OCI-LY7 (cell line): Measurements from ENCODE around the gene GRAMD2A. TPM values are rescaled to one million over a fixed set of nuclear protein-coding genes. Genes with fewer than 3 reads are reported as not detected.
A peak's percentile ranks its signal among the peaks of the same experiment; 100 is the strongest.

Experiments used
- BruUV-seq: library from RNA; stranded (reverse); fragments of 400-500 nt; replicated peaks from 2 replicates; lab custom pipeline; 2021; lab: Mats Ljungman, UMichigan
- CTCF ChIA-PET: fragments of 300-600 bp; sonication (Branson Sonifier 250); formaldehyde crosslinking; loops from one replicate; lab custom pipeline; 2022; ENCODE audit warnings: antibody characterized with exemption; ENCODE audit not compliant: unreplicated experiment; lab: Charles Lee
- POLR2A ChIA-PET: fragments of 300-600 bp; sonication (Branson Sonifier 250); formaldehyde crosslinking; loops from one replicate; lab custom pipeline; 2022; ENCODE audit warnings: antibody characterized with exemption; lab: Charles Lee
- DNase-seq: peaks from one replicate; pipeline ENCODE4 v3.0.0-alpha.2; 2015; ENCODE audit warnings: low spot score
- H2AFZ ChIP-seq: fragments of 200-600 bp; sonication (generic), shearing (Covaris generic); 2 replicates; pipeline ENCODE4 v1.6.1; 2014; ENCODE audit warnings: mild to moderate bottlenecking, antibody characterized with exemption, low read length, moderate library complexity
- H3K27ac ChIP-seq: fragments of 200-600 bp; sonication (generic); 2 replicates; pipeline ENCODE4 v1.5.1; 2014; ENCODE audit warnings: mixed run types, low read depth, mild to moderate bottlenecking, moderate library complexity, low read length, inconsistent platforms; ENCODE audit not compliant: poor library complexity, severe bottlenecking
- H3K36me3 ChIP-seq: fragments of 200-600 bp; sonication (generic); 2 replicates; pipeline ENCODE4 v1.6.1; 2014; ENCODE audit warnings: mild to moderate bottlenecking, antibody characterized with exemption, low read length, moderate library complexity, mixed read lengths; ENCODE audit not compliant: insufficient read depth
- H3K4me1 ChIP-seq: fragments of 200-600 bp; sonication (generic); 2 replicates; pipeline ENCODE4 v1.5.1; 2014; ENCODE audit warnings: mild to moderate bottlenecking, low read length; ENCODE audit not compliant: insufficient read depth, poor library complexity, severe bottlenecking
- H3K4me2 ChIP-seq: fragments of 200-600 bp; sonication (generic); 2 replicates; pipeline ENCODE4 v1.6.1; 2014; ENCODE audit warnings: mild to moderate bottlenecking, low read length
- H3K4me3 ChIP-seq: fragments of 200-600 bp; sonication (generic); 2 replicates; pipeline ENCODE4 v1.5.1; 2014; ENCODE audit warnings: mild to moderate bottlenecking, low read depth, low read length; ENCODE audit not compliant: poor library complexity, severe bottlenecking
- H3K79me2 ChIP-seq: fragments of 200-600 bp; sonication (generic); 2 replicates; pipeline ENCODE4 v1.6.1; 2016; ENCODE audit warnings: low read depth, mild to moderate bottlenecking, low read length, moderate library complexity, mixed read lengths; ENCODE audit not compliant: insufficient read depth
- H3K9me2 ChIP-seq: fragments of 200-600 bp; sonication (generic); 2 replicates; pipeline ENCODE4 v1.6.1; 2016; ENCODE audit warnings: mild to moderate bottlenecking, low read length, mixed read lengths; ENCODE audit not compliant: insufficient read depth
- H3K9me3 ChIP-seq: fragments of 200-600 bp; sonication (generic); 2 replicates; pipeline ENCODE4 v1.6.1; 2014; ENCODE audit warnings: mild to moderate bottlenecking, mixed run types, low read length, mixed read lengths
- H4K20me1 ChIP-seq: fragments of 200-600 bp; sonication (generic); 2 replicates; pipeline ENCODE4 v1.6.1; 2014; ENCODE audit warnings: mild to moderate bottlenecking, antibody characterized with exemption, low read length, moderate library complexity, mixed read lengths; ENCODE audit not compliant: insufficient read depth
- CTCF ChIP-seq: fragments of 200-600 bp; sonication (generic); conservative IDR thresholded peaks from 2 replicates; pipeline ENCODE4 v1.5.1; 2014; ENCODE audit warnings: mild to moderate bottlenecking, antibody characterized with exemption, low read length, moderate library complexity, mixed read lengths
- EZH2phosphoT487 ChIP-seq: fragments of 200-600 bp; sonication (generic); IDR thresholded peaks from 2 replicates; pipeline ENCODE4 v1.6.1; 2018; ENCODE audit warnings: low read depth, borderline replicate concordance, mild to moderate bottlenecking, mixed run types, antibody characterized with exemption, low read length, moderate library complexity, mixed read lengths
- intact Hi-C: fragments of 100-400 bp; cut with micrococcal nuclease; formaldehyde crosslinking; loops from one replicate; pipeline ENCODE4 v1.10.0; 2022; ENCODE audit not compliant: unreplicated experiment
- total RNA-seq, 2 experiments: library from RNA; depleted of rRNA in 1 of 2; stranded (reverse); fragments of >200 nt in 1 of 2; shearing (Covaris generic) in 1 of 2; gene quantifications; 2 replicates each; pipeline ENCODE4 v1.2.3, GENCODE V29; 2014 to 2022

The GRAMD2A gene
- total RNA-seq, 2 experiments from 2014 or later: not detected

GRCh38 chr15:72116731-72117485 lies 80.7 kb downstream of the GRAMD2A start:
- H3K9me2 ChIP-seq: no peaks in the 10 kb centered on the region
- CTCF ChIA-PET: interaction anchor here (0.6 to 0.9 kb wide), 2 partner anchors 13 to 134 kb away, joined by 3 to 4 read pairs; no protein-coding TSS in a partner anchor
- H4K20me1 ChIP-seq: peaks cover 16% of the 10 kb centered on the region; the same call in 1 of the 2 replicates
- TF ChIP-seq EZH2phosphoT487 (no peak), CTCF (no peak)
- H3K36me3 ChIP-seq: no peaks in the 10 kb centered on the region
- peak overlapping the region; percentile 71 for H3K27ac ChIP-seq
- H3K79me2 ChIP-seq: peaks cover 54% of the 10 kb centered on the region
- peak; percentile 20 for DNase-seq
- intact Hi-C loops: loop anchor here (1.0 to 5.0 kb wide), 4 partner anchors 41 to 155 kb away; partner anchors contain the start of gene PARP6
- POLR2A ChIA-PET: interaction anchor here (0.6 to 2.2 kb wide), 4 partner anchors 9 to 74 kb away, joined by 3 to 9 read pairs (median 7); no protein-coding TSS in a partner anchor
- peak overlapping the region; percentile 58; the same call in 1 of the 2 replicates for H2AFZ ChIP-seq
- H3K4me2 ChIP-seq: peak overlapping the region; percentile 94
- no TSS peak for BruUV-seq
- H3K4me3 ChIP-seq: peak overlapping the region; percentile 79
- H3K9me3 ChIP-seq: no peaks in the 10 kb centered on the region
- peaks cover 20% of the 10 kb centered on the region for H3K4me1 ChIP-seq

- intact Hi-C loops: no loop called here
- Histone ChIP-seq H3K36me3 (no peaks in the 10 kb centered on the region), H3K27ac (no peak overlapping the region), H3K9me3 (no peaks in the 10 kb centered on the region), H3K9me2 (no peaks in the 10 kb centered on the region), H4K20me1 (peaks cover 16% of the 10 kb centered on the region; the same call in 1 of the 2 replicates), H3K4me1 (peaks cover 22% of the 10 kb centered on the region), H3K4me3 (no peak overlapping the region), H3K79me2 (peaks cover 66% of the 10 kb centered on the region), H3K4me2 (no peak overlapping the region), H2AFZ (no peak overlapping the region)
- no TSS peak for BruUV-seq
- POLR2A ChIA-PET: interaction anchor here (0.5 to 1.8 kb wide), 7 partner anchors 9 to 202 kb away, joined by 3 to 13 read pairs (median 4); no protein-coding TSS in a partner anchor
- TF ChIP-seq EZH2phosphoT487 (no peak), CTCF (no peak)
- CTCF ChIA-PET: no interaction called here
- no peak for DNase-seq
Measured at GRCh38 chr15:72113347-72114031, 84.1 kb downstream of the GRAMD2A start.
